Stimulated activated CD8-positive, alpha-beta memory T cell treated with anti-CD3 and anti-CD28 coated beads, Interleukin-15, amount 100 ng/mL, for 1 hour (primary cell): Measurements from ENCODE around the gene TRIM63.
A peak's percentile ranks its signal among the peaks of the same experiment; 100 is the strongest.

Source experiments
- DNase-seq: peaks from one replicate; pipeline ENCODE4 v3.0.0-alpha.2; 2020; ENCODE audit warnings: low read depth

The TRIM63 gene

GRCh38 chr1:26057189-26057588, 10.2 kb downstream of the TRIM63 start:
- DNase-seq: no peak

- no peak for DNase-seq
These were observed 12.4 kb downstream of the TRIM63 start for GRCh38 chr1:26055041-26055440.

GRCh38 chr1:26053718-26054560, 13.5 kb downstream of the TRIM63 start:
- DNase-seq: no peak

- no peak for DNase-seq
These were observed 17.2 kb downstream of the TRIM63 start for GRCh38 chr1:26050248-26050640.

- no peak for DNase-seq
These were observed 17.7 kb downstream of the TRIM63 start for GRCh38 chr1:26049531-26050247.

- DNase-seq: no peak
These were observed 20.1 kb downstream of the TRIM63 start for GRCh38 chr1:26047278-26047874.

- no peak for DNase-seq
These were observed 21.0 kb downstream of the TRIM63 start for GRCh38 chr1:26046246-26047095.

GRCh38 chr1:26045722-26046245, 21.6 kb downstream of the TRIM63 start, which contains the start of gene SLC30A2:
Gene SLC30A2, minus strand, starts transcription at chr1:26046118. Its CDS starts 222 bp downstream, at chr1:26045896.
- no peak for DNase-seq

GRCh38 chr1:26044971-26045721, 22.3 kb downstream of the TRIM63 start:
- DNase-seq: no peak

- no peak for DNase-seq
These were observed 23.0 kb downstream of the TRIM63 start for GRCh38 chr1:26044414-26044813.

GRCh38 chr1:26043765-26044164, 23.7 kb downstream of the TRIM63 start:
- DNase-seq: no peak

- no peak for DNase-seq
These were observed 25.5 kb downstream of the TRIM63 start for GRCh38 chr1:26041978-26042377.

- no peak for DNase-seq
These were observed 26.0 kb downstream of the TRIM63 start for GRCh38 chr1:26041401-26041800.

- no peak for DNase-seq
These were observed 28.5 kb downstream of the TRIM63 start for GRCh38 chr1:26038904-26039303.

GRCh38 chr1:26038477-26038876, 29.0 kb downstream of the TRIM63 start:
- no peak for DNase-seq

- DNase-seq: no peak
These were observed 29.5 kb downstream of the TRIM63 start for GRCh38 chr1:26037904-26038303.

- no peak for DNase-seq
These were observed 30.6 kb downstream of the TRIM63 start for GRCh38 chr1:26036756-26037281.

GRCh38 chr1:26035959-26036755, 31.3 kb downstream of the TRIM63 start:
- DNase-seq: peak; percentile 52

- peak; percentile 84 for DNase-seq
These were observed 32.0 kb downstream of the TRIM63 start for GRCh38 chr1:26035203-26035958.
